SK-N-MC (cell line): ENCODE measurements around the gene IDE.
"Not testable (repeated sequence)": the region's sequence is repeated elsewhere in the genome, so short reads cannot be mapped to it uniquely, and the experiment has no call there.

Experiments used
- DNase-seq: peaks from one replicate; pipeline ENCODE4 v3.0.0-alpha.2; 2011; ENCODE audit warnings: low read depth, low spot score
- H3K27ac ChIP-seq: fragments of 200-600 bp; sonication (generic); 2 replicates; pipeline ENCODE4 v1.5.1; 2016; ENCODE audit warnings: mixed run types
- H3K36me3 ChIP-seq: fragments of 200-600 bp; sonication (generic); 2 replicates; pipeline ENCODE4 v1.6.1; 2017; ENCODE audit warnings: antibody characterized with exemption, low read length, mixed read lengths; ENCODE audit not compliant: insufficient read depth
- H3K4me3 ChIP-seq: fragments of 200-600 bp; sonication (generic); 2 replicates; pipeline ENCODE4 v1.5.1; 2016
- H3K9ac ChIP-seq: fragments of 200-600 bp; sonication (generic); 2 replicates; pipeline ENCODE4 v1.8.0; 2017; ENCODE audit warnings: mixed run types, mixed read lengths; ENCODE audit not compliant: insufficient read length
- H3K9me3 ChIP-seq: fragments of 200-600 bp; sonication (generic); 2 replicates; pipeline ENCODE4 v1.6.1; 2017; ENCODE audit warnings: low read depth, mild to moderate bottlenecking, antibody characterized with exemption, low read length, moderate library complexity, mixed read lengths
- EZH2 ChIP-seq: fragments of 200-600 bp; sonication (generic); IDR thresholded peaks from one replicate; pipeline ENCODE4 v1.6.1; 2017; ENCODE audit warnings: antibody characterized with exemption
- FOXP2 ChIP-seq: optimal IDR thresholded peaks from 2 replicates; pipeline ENCODE3; 2011; ENCODE audit warnings: mild to moderate bottlenecking, moderate library complexity; ENCODE audit not compliant: insufficient read depth; ENCODE audit errors: extremely low read length, control extremely low read depth
- POLR2AphosphoS5 ChIP-seq: IDR thresholded peaks from 2 replicates; pipeline ENCODE4 v1.6.1; 2012; ENCODE audit warnings: mild to moderate bottlenecking, low read depth, low read length, borderline replicate concordance

IDE gene

GRCh38 chr10:92592761-92593618 lies 19.1 kb upstream of the IDE start, which contains the start of gene KIF11:
Gene KIF11 (plus strand): TSS chr10:92593130. CDS start chr10:92593376, 246 bp downstream.
- Histone ChIP-seq H3K36me3 (peaks cover 4% of the 10 kb centered on the region; the same call in 1 of the 2 replicates), H3K9ac (peak within 1 kb of the TSS; percentile 92), H3K4me3 (peak within 1 kb of the TSS; percentile 87), H3K9me3 (no peaks in the 10 kb centered on the region), H3K27ac (peak within 1 kb of the TSS; percentile 89)
- peak; percentile 70 for DNase-seq
- TF ChIP-seq POLR2AphosphoS5 (peak; percentile 83), EZH2 (no peak), FOXP2 (no peak)

- TF ChIP-seq FOXP2 (no peak), POLR2AphosphoS5 (0 out of 2 replicates have a peak, but pooled peaks have one; percentile 17)
- no peaks in the 10 kb centered on the region for H3K36me3 ChIP-seq
- no peak for DNase-seq
- no peaks in the 10 kb centered on the region for H3K9me3 ChIP-seq
- peak overlapping the region; percentile 49 for H3K9ac ChIP-seq
- H3K4me3 ChIP-seq: 0 out of 2 replicates have a peak overlapping the region, but pooled peaks have one; percentile 12
- no peak overlapping the region for H3K27ac ChIP-seq
These were observed 17.7 kb upstream of the IDE start for GRCh38 chr10:92591550-92592022.

- TF ChIP-seq POLR2AphosphoS5 (no peak), EZH2 (no peak), FOXP2 (no peak)
- DNase-seq: no peak
These were observed 17.0 kb upstream of the IDE start for GRCh38 chr10:92590623-92591549.

GRCh38 chr10:92582347-92582746 lies 8.5 kb upstream of the IDE start:
- not testable (repeated sequence) for H3K4me3 ChIP-seq, H3K36me3 ChIP-seq, DNase-seq, H3K27ac ChIP-seq, H3K9ac ChIP-seq, H3K9me3 ChIP-seq

More at GRCh38 chr10:92590623-92591549, 17.0 kb upstream of the IDE start:
- H3K9me3 ChIP-seq: no peaks in the 10 kb centered on the region
- no peak overlapping the region for H3K27ac ChIP-seq
- no peaks in the 10 kb centered on the region for H3K36me3 ChIP-seq
- 0 out of 2 replicates have a peak overlapping the region, but pooled peaks have one; percentile 12 for H3K4me3 ChIP-seq
- H3K9ac ChIP-seq: peak overlapping the region; percentile 49

GRCh38 chr10:92575961-92576360 lies 2.1 kb upstream of the IDE start:
- DNase-seq: no peak
- TF ChIP-seq EZH2 (no peak), POLR2AphosphoS5 (no peak), FOXP2 (no peak)
- no peaks in the 10 kb centered on the region for H3K36me3 ChIP-seq

GRCh38 chr10:92574548-92575261 lies 812 bp upstream of the IDE start:
- no peaks in the 10 kb centered on the region for H3K36me3 ChIP-seq
- H3K4me3 ChIP-seq: peak overlapping the region; percentile 88
- no peak for DNase-seq
- no peak overlapping the region for H3K27ac ChIP-seq
- TF ChIP-seq EZH2 (no peak), FOXP2 (no peak), POLR2AphosphoS5 (no peak)
- H3K9me3 ChIP-seq: no peaks in the 10 kb centered on the region
- H3K9ac ChIP-seq: no peak overlapping the region

More at GRCh38 chr10:92575961-92576360, 2.1 kb upstream of the IDE start:
- H3K27ac ChIP-seq: no peak overlapping the region
- no peak overlapping the region for H3K4me3 ChIP-seq
- H3K9ac ChIP-seq: no peak overlapping the region
- no peaks in the 10 kb centered on the region for H3K9me3 ChIP-seq

- Histone ChIP-seq H3K36me3 (no peaks in the 10 kb centered on the region), H3K9me3 (no peaks in the 10 kb centered on the region), H3K27ac (no peak overlapping the region), H3K9ac (peak overlapping the region; percentile 78), H3K4me3 (peak overlapping the region; percentile 88)
- TF ChIP-seq FOXP2: no peak
- no peak for TF ChIP-seq POLR2AphosphoS5
- TF ChIP-seq EZH2: no peak
- DNase-seq: no peak
These were observed 649 bp downstream of the IDE start for GRCh38 chr10:92573091-92573797.
